H1 (cell line): ENCODE measurements around the gene NAV2.

Experiments used
- CEBPB ChIP-seq: IDR thresholded peaks from 2 replicates; pipeline ENCODE4 v1.6.1; 2012; ENCODE audit warnings: low read depth, low read length
- CREB1 ChIP-seq: IDR thresholded peaks from 2 replicates; pipeline ENCODE4 v1.6.1; 2012; ENCODE audit warnings: inconsistent platforms
- CTCF ChIP-seq, 3 experiments: IDR thresholded peaks; 1 replicate in 2 of 3; 2 replicates in 1 of 3; pipeline versions ENCODE4 v1.5.1 to v1.6.1; 2011; ENCODE audit warnings: low read length in 3 of 3, mild to moderate bottlenecking in 3 of 3, inconsistent platforms in 2 of 3, low read depth in 1 of 3, moderate library complexity in 1 of 3; ENCODE audit not compliant: insufficient read depth in 1 of 3; ENCODE audit errors: control extremely low read depth in 1 of 3
- E2F6 ChIP-seq: IDR thresholded peaks from 2 replicates; pipeline ENCODE4 v1.6.1; 2012; ENCODE audit warnings: inconsistent platforms
- HDAC2 ChIP-seq, 2 experiments: fragments of 300-600 bp in 1 of 2; sonication (generic) in 1 of 2; IDR thresholded peaks; 2 replicates each; pipeline ENCODE4 v1.6.1; 2011 to 2012; ENCODE audit warnings: low read depth in 2 of 2, low read length in 2 of 2, mild to moderate bottlenecking in 2 of 2, moderate library complexity in 2 of 2, borderline replicate concordance in 1 of 2, inconsistent platforms in 1 of 2
- JUN ChIP-seq: IDR thresholded peaks from 2 replicates; pipeline ENCODE4 v1.6.1; 2011; ENCODE audit warnings: low read depth, mild to moderate bottlenecking, improper control_type of control experiment, low read length
- JUND ChIP-seq: IDR thresholded peaks from 2 replicates; pipeline ENCODE4 v1.6.1; 2011; ENCODE audit warnings: mild to moderate bottlenecking, improper control_type of control experiment, low read length
- MAFK ChIP-seq: IDR thresholded peaks from 2 replicates; pipeline ENCODE4 v1.6.1; 2012; ENCODE audit warnings: low read depth, mild to moderate bottlenecking, improper control_type of control experiment, low read length
- SP1 ChIP-seq: IDR thresholded peaks from 2 replicates; pipeline ENCODE4 v1.6.1; 2011; ENCODE audit warnings: low read depth, low read length
- ZNF274 ChIP-seq: IDR thresholded peaks from 2 replicates; pipeline ENCODE4 v1.7.0; 2012; ENCODE audit warnings: low read length, borderline replicate concordance; ENCODE audit errors: extremely low read depth
- TF ChIP-seq, protein P1 (sequence below): IDR thresholded peaks from 2 replicates; pipeline ENCODE4 v1.6.1; 2012; ENCODE audit warnings: inconsistent platforms

GRCh38 chr11:19869946-19870589 is 157.4 kb downstream of the NAV2 start:
- TF ChIP-seq E2F6 (no peak), JUN (no peak), CEBPB (no peak), CREB1 (no peak), JUND (no peak), CTCF (IDR thresholded peaks at IDR 0.05; ENCODE audit: control extremely low read depth in 1 of 3, insufficient read depth in 1 of 3, low read depth in 1 of 3, low read length in 3 of 3) (no peak), HDAC2 (IDR thresholded peaks at IDR 0.05; ENCODE audit: borderline replicate concordance in 1 of 2, low read depth in 2 of 2, low read length in 2 of 2) (no peak), MAFK (no peak), ZNF274 (no peak), SP1 (no peak)
- TF ChIP-seq, protein P1, sequence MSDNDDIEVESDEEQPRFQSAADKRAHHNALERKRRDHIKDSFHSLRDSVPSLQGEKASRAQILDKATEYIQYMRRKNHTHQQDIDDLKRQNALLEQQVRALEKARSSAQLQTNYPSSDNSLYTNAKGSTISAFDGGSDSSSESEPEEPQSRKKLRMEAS, result no peak
